Thyroid gland (tissue), 4 donors: ENCODE results near the gene CAMK1D.

Experiments
- CTCF ChIP-seq, 6 experiments: fragments of 200-600 bp in 3 of 6; fragments of 450-650 bp in 3 of 6; sonication (generic) in 3 of 6; IDR thresholded peaks; one replicate each; pipeline ENCODE4 v1.5.1; 2016 to 2019; ENCODE audit warnings: antibody characterized with exemption in 6 of 6, mild to moderate bottlenecking in 2 of 6, inconsistent platforms in 1 of 6, moderate library complexity in 1 of 6
- POLR2A ChIP-seq, 2 donors: fragments of 450-650 bp; IDR thresholded peaks; one replicate each; pipeline ENCODE4 v1.6.1; 2017; ENCODE audit warnings: antibody characterized with exemption in 2 of 2, mild to moderate bottlenecking in 2 of 2, moderate library complexity in 1 of 2

GRCh38 chr10:12833451-12833850 lies 484.1 kb downstream of the CAMK1D start:
- TF ChIP-seq CTCF (IDR thresholded peaks at IDR 0.05) (no peak), POLR2A (IDR thresholded peaks at IDR 0.05) (no peak)
